Astrocyte (in vitro differentiated cells and primary cell): ENCODE results near the gene RALGAPA2.

Experiments used
- EZH2 ChIP-seq: IDR thresholded peaks from 2 replicates; pipeline ENCODE4 v1.6.1; 2012; ENCODE audit warnings: mild to moderate bottlenecking, low read length, inconsistent platforms; ENCODE audit not compliant: insufficient read depth
- TF ChIP-seq, protein P1 (sequence below): IDR thresholded peaks from 2 replicates; pipeline ENCODE4 v1.5.1; 2011; ENCODE audit warnings: low read depth, mild to moderate bottlenecking, inconsistent platforms, low read length, moderate library complexity; ENCODE audit not compliant: insufficient read depth

DNA sequence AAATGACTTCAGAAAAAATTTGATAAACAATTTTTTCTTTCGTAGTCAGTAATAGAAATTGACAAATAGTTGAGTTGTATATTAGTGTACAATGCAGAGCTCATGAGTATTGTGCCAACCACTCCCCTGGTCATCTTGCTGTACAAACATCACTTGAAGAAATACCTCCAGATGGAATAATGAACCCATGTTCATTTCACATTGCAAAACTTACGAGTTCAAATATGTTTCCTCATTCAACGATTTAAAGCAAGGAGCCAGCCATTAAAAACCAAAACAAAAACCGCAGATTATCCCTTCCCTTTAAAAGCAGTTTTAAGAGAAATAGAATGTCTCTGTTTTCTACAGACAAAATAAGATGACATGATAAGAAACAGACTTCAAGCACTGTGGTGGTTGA lies 62.5 kb downstream of the RALGAPA2 start:
- TF ChIP-seq EZH2: no peak
- TF ChIP-seq, protein P1, sequence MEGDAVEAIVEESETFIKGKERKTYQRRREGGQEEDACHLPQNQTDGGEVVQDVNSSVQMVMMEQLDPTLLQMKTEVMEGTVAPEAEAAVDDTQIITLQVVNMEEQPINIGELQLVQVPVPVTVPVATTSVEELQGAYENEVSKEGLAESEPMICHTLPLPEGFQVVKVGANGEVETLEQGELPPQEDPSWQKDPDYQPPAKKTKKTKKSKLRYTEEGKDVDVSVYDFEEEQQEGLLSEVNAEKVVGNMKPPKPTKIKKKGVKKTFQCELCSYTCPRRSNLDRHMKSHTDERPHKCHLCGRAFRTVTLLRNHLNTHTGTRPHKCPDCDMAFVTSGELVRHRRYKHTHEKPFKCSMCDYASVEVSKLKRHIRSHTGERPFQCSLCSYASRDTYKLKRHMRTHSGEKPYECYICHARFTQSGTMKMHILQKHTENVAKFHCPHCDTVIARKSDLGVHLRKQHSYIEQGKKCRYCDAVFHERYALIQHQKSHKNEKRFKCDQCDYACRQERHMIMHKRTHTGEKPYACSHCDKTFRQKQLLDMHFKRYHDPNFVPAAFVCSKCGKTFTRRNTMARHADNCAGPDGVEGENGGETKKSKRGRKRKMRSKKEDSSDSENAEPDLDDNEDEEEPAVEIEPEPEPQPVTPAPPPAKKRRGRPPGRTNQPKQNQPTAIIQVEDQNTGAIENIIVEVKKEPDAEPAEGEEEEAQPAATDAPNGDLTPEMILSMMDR: no peak
